Skeletal muscle satellite cell (primary cell): ENCODE measurements around the gene JMJD1C.

Source experiments
- H3K27me3 ChIP-seq: 2 replicates; pipeline ENCODE4 v1.7.0; 2013; ENCODE audit warnings: low read length; ENCODE audit not compliant: control insufficient read depth, insufficient read depth
- H3K36me3 ChIP-seq: 2 replicates; pipeline ENCODE4 v1.7.0; 2013; ENCODE audit warnings: mild to moderate bottlenecking, control low read depth, low read length; ENCODE audit not compliant: insufficient read depth
- H3K4me1 ChIP-seq: 2 replicates; pipeline ENCODE4 v1.7.0; 2013; ENCODE audit warnings: low read length; ENCODE audit not compliant: control insufficient read depth, insufficient read depth
- H3K4me2 ChIP-seq: 2 replicates; pipeline ENCODE4 v1.7.0; 2013; ENCODE audit warnings: mild to moderate bottlenecking, low read length
- H3K4me3 ChIP-seq: 2 replicates; pipeline ENCODE4 v1.7.0; 2013; ENCODE audit warnings: low read length
- H3K9ac ChIP-seq: 2 replicates; pipeline ENCODE4 v1.7.0; 2013; ENCODE audit warnings: mild to moderate bottlenecking, low read depth, low read length, moderate library complexity
- H3K9me3 ChIP-seq: replicated peaks from 2 replicates; pipeline ENCODE4 v1.7.0; 2013; ENCODE audit warnings: mild to moderate bottlenecking, control low read depth, low read length

JMJD1C gene

DNA sequence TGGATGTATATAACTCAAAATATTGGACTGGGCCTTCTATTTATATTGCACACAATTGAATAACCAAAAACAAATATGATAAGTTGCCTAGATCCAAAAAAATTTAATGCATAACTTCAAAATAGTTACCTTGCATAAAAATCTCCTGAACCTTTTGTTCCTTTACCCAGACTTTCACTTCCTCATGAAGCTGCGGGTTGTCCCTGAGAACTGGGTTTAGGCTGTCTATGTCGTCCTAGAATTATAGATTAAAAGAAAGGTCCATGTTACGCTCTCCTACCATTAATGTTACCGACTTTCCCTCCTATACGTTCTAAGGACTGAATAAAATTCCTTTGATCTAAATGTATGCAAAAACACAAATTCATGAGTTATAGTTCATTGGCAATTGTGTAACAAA, 246.0 kb downstream of the JMJD1C start:
- no peaks in the 10 kb centered on the region for H3K27me3 ChIP-seq
- no peak overlapping the region for H3K9ac ChIP-seq
- peaks cover 14% of the 10 kb centered on the region for H3K36me3 ChIP-seq
- H3K4me3 ChIP-seq: no peak overlapping the region
- no peak overlapping the region for H3K4me2 ChIP-seq
- peaks cover 5% of the 10 kb centered on the region for H3K4me1 ChIP-seq
- no peaks in the 10 kb centered on the region for H3K9me3 ChIP-seq

- Histone ChIP-seq H3K9me3 (no peaks in the 10 kb centered on the region), H3K4me1 (peaks cover 9% of the 10 kb centered on the region), H3K4me2 (no peak overlapping the region), H3K36me3 (peaks cover 34% of the 10 kb centered on the region), H3K27me3 (no peaks in the 10 kb centered on the region), H3K9ac (no peak overlapping the region), H3K4me3 (no peak overlapping the region)
These were observed 248.6 kb downstream of the JMJD1C start for GRCh38 chr10:63217120-63217605.

GRCh38 chr10:63214571-63214970, 251.2 kb downstream of the JMJD1C start:
- Histone ChIP-seq H3K9me3 (no peaks in the 10 kb centered on the region), H3K36me3 (peaks cover 42% of the 10 kb centered on the region)

DNA sequence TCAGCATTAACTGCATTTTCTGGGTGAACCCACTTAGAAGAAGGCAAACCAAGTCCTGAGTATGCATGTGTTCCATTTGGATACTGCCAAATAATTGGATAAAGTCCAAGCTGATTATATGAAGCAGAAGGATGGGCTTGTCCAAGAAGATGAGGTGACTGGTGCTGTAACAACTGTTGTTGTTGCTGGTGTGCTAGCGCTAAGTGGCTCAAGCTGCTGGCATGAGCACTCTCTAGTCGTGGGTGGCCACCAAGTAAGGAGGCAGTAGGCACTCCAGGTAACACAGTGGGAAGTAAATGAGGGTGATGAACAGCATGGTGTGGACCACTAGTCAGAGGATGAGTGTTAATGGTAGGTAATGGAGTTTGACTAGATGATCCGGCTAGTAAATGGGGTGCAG, 252.3 kb downstream of the JMJD1C start:
- Histone ChIP-seq H3K4me1 (peaks cover 33% of the 10 kb centered on the region), H3K4me3 (no peak overlapping the region), H3K9ac (no peak overlapping the region), H3K9me3 (no peaks in the 10 kb centered on the region), H3K4me2 (no peak overlapping the region), H3K27me3 (no peaks in the 10 kb centered on the region), H3K36me3 (peaks cover 42% of the 10 kb centered on the region)

More at GRCh38 chr10:63214571-63214970, 251.2 kb downstream of the JMJD1C start:
- no peak overlapping the region for H3K9ac ChIP-seq
- no peak overlapping the region for H3K4me3 ChIP-seq
- no peak overlapping the region for H3K4me2 ChIP-seq
- no peaks in the 10 kb centered on the region for H3K27me3 ChIP-seq
- H3K4me1 ChIP-seq: peaks cover 23% of the 10 kb centered on the region

DNA sequence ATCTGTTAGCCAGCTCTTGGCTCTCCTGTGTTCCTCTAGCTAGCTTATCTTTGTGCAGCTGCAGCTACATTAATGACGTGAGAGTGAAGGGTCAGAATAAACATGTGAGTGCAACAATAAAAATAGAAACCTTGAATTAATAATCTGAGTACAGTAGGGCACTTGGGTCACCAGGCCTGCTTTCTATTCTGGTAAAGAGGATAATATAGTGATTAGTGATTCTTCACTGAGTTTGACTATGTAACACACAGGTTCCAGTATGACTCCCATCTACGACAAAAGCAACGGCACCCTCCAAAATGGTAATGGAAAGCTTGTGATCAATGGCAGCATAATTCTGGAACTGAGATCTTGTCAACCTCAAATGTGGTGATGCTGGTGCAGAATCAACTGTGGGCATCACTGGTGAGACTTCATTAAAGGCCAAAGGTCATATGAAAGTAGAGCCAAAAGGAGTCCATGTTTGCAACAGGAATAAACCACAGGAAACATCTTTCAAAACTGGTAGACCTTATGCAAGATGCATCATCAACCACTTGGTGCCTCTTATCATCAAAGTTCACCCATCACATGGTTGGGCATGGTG, 255.1 kb downstream of the JMJD1C start:
- Histone ChIP-seq H3K36me3 (peaks cover 57% of the 10 kb centered on the region), H3K4me2 (no peak overlapping the region), H3K9ac (no peak overlapping the region), H3K4me1 (peaks cover 50% of the 10 kb centered on the region), H3K9me3 (no peaks in the 10 kb centered on the region), H3K4me3 (no peak overlapping the region), H3K27me3 (no peaks in the 10 kb centered on the region)

GRCh38 chr10:63209705-63210104, 256.1 kb downstream of the JMJD1C start:
- H3K4me1 ChIP-seq: peaks cover 50% of the 10 kb centered on the region
- peak overlapping the region; percentile 8 for H3K9ac ChIP-seq
- peak overlapping the region; percentile 5 for H3K4me2 ChIP-seq
- H3K4me3 ChIP-seq: no peak overlapping the region
- no peaks in the 10 kb centered on the region for H3K27me3 ChIP-seq
- H3K9me3 ChIP-seq: no peaks in the 10 kb centered on the region
- H3K36me3 ChIP-seq: peaks cover 55% of the 10 kb centered on the region

DNA sequence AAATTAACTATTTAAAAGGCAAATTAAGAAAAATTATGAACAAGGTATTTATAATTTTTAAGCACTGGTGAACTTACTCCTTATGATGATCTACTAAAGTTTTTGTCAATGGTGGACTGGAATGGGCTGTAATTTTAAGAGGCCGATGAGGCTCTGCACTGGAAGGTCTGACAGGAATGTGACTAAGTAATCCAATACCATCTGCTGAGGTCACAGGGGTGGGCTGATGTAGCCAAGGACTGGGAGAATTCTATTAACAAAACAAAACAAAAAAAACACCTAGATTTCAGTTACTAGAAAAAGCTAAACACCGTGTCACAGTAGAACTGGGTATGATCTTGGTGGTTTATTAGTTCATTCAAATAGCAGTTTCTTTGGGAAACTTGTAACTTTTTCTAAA, 256.8 kb downstream of the JMJD1C start:
- Histone ChIP-seq H3K4me2 (peak overlapping the region; percentile 5), H3K9ac (peak overlapping the region; percentile 8), H3K27me3 (no peaks in the 10 kb centered on the region), H3K4me1 (peaks cover 47% of the 10 kb centered on the region), H3K36me3 (peaks cover 55% of the 10 kb centered on the region), H3K4me3 (peak overlapping the region; percentile 9), H3K9me3 (no peaks in the 10 kb centered on the region)

- H3K4me3 ChIP-seq: peak overlapping the region; percentile 6
- H3K27me3 ChIP-seq: no peaks in the 10 kb centered on the region
- H3K4me1 ChIP-seq: peaks cover 47% of the 10 kb centered on the region
- H3K9me3 ChIP-seq: no peaks in the 10 kb centered on the region
- H3K36me3 ChIP-seq: peaks cover 44% of the 10 kb centered on the region
- peak overlapping the region; percentile 17 for H3K9ac ChIP-seq
- H3K4me2 ChIP-seq: peak overlapping the region; percentile 59
These were observed 258.6 kb downstream of the JMJD1C start for GRCh38 chr10:63206997-63207811.

DNA sequence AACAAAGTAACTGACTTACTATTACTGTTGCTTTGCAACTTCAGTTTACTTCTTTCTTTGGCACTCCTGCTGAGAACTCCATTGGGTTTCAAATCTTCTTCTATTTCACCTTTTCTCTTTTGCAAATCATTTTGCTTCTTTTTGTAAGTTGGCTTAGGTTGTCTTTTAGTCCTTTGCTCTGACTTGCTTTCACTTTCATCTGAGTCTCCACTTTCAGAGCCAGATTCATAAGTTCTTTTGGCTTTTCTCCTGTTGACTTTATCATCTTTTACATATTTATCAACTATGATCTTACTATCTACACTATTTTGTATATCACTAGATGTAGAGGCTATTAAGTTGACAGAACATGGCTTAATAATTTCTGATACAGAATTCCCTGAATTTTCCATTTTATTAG, 259.2 kb downstream of the JMJD1C start:
- H3K9me3 ChIP-seq: no peaks in the 10 kb centered on the region
- no peaks in the 10 kb centered on the region for H3K27me3 ChIP-seq
- peaks cover 47% of the 10 kb centered on the region for H3K4me1 ChIP-seq
- H3K36me3 ChIP-seq: peaks cover 43% of the 10 kb centered on the region
- no peak overlapping the region for H3K4me3 ChIP-seq
- peak overlapping the region; percentile 15 for H3K9ac ChIP-seq
- peak overlapping the region; percentile 59 for H3K4me2 ChIP-seq

GRCh38 chr10:63205421-63205820, 260.4 kb downstream of the JMJD1C start:
- Histone ChIP-seq H3K36me3 (peaks cover 42% of the 10 kb centered on the region), H3K4me1 (peaks cover 41% of the 10 kb centered on the region), H3K4me3 (no peak overlapping the region), H3K4me2 (no peak overlapping the region), H3K9ac (no peak overlapping the region), H3K9me3 (no peaks in the 10 kb centered on the region), H3K27me3 (no peaks in the 10 kb centered on the region)

GRCh38 chr10:63204667-63205391, 260.9 kb downstream of the JMJD1C start:
- H3K4me3 ChIP-seq: no peak overlapping the region
- H3K36me3 ChIP-seq: peaks cover 45% of the 10 kb centered on the region
- no peak overlapping the region for H3K4me2 ChIP-seq
- H3K9me3 ChIP-seq: no peaks in the 10 kb centered on the region
- peaks cover 35% of the 10 kb centered on the region for H3K4me1 ChIP-seq
- H3K27me3 ChIP-seq: no peaks in the 10 kb centered on the region
- H3K9ac ChIP-seq: no peak overlapping the region
